Skeletal muscle tissue (tissue), 4 donors: ENCODE results near the gene SMAD3. TPM values are rescaled to one million over a fixed set of nuclear protein-coding genes. Genes with fewer than 3 reads are reported as not detected.

Experiments used
- H3K27ac ChIP-seq: one replicate; pipeline ENCODE4 v1.7.0; 2013; ENCODE audit warnings: mild to moderate bottlenecking, low read depth, low read length, inconsistent platforms
- H3K27me3 ChIP-seq, 3 donors: one replicate each; pipeline ENCODE4 v1.7.0; 2013; ENCODE audit warnings: low read length in 3 of 3; ENCODE audit not compliant: control insufficient read depth in 3 of 3, insufficient read depth in 3 of 3
- H3K36me3 ChIP-seq, 3 donors: one replicate each; pipeline ENCODE4 v1.7.0; 2013; ENCODE audit warnings: low read length in 3 of 3; ENCODE audit not compliant: control insufficient read depth in 3 of 3, insufficient read depth in 3 of 3
- H3K4me1 ChIP-seq, 3 donors: one replicate each; pipeline ENCODE4 v1.7.0; 2013; ENCODE audit warnings: low read length in 3 of 3, mild to moderate bottlenecking in 3 of 3; ENCODE audit not compliant: control insufficient read depth in 3 of 3, insufficient read depth in 3 of 3
- H3K4me3 ChIP-seq, 3 donors: one replicate each; pipeline ENCODE4 v1.7.0; 2013; ENCODE audit warnings: low read length in 3 of 3
- H3K9ac ChIP-seq, 3 donors: one replicate each; pipeline ENCODE4 v1.7.0; 2013; ENCODE audit warnings: low read length in 3 of 3, mild to moderate bottlenecking in 3 of 3, moderate library complexity in 2 of 3, low read depth in 1 of 3
- H3K9me3 ChIP-seq, 3 donors: one replicate each; pipeline ENCODE4 v1.7.0; 2013; ENCODE audit warnings: low read length in 3 of 3; ENCODE audit not compliant: control insufficient read depth in 3 of 3
- total RNA-seq: library from RNA; depleted of rRNA; stranded (reverse); fragments of >200 nt; gene quantifications from one replicate; pipeline ENCODE4 v1.2.3, GENCODE V29; 2014
- donor health status: Osteomylitis.

Gene SMAD3
- total RNA-seq, 1 donor from 2014 or later: 17.2 TPM

- H3K4me3 ChIP-seq: no peak overlapping the region
- no peaks in the 10 kb centered on the region for H3K27me3 ChIP-seq
- no peak overlapping the region for H3K27ac ChIP-seq
- H3K4me1 ChIP-seq: peaks cover 27 to 42% (median 29%) of the 10 kb centered on the region in 3 donors
- H3K9me3 ChIP-seq: no peaks in the 10 kb centered on the region
- H3K9ac ChIP-seq: no peak overlapping the region
- H3K36me3 ChIP-seq: peaks cover 0 to 2% (median 0%) of the 10 kb centered on the region in 3 donors
Observed at GRCh38 chr15:67156426-67156825, 91.0 kb downstream of the SMAD3 start.

DNA sequence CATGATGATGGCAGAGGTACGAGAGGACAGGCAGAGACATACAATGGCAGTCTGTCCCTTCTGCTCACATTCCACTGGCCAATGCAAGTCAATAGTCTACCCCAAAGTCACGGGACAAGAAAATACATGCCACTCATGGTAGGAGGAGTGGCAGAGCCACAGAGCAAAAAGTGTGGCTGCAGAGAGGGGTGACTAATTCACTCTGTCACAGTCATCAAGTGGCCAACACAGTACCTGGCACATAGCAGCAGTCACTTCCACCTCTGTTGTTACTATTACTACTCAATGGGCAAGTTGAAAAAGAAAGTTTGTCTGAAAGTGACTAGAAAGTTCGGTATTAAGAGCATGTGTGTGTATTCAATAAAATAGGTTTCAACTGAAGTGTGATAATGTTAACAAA lies 91.4 kb downstream of the SMAD3 start:
- no peaks in the 10 kb centered on the region for H3K27me3 ChIP-seq
- H3K36me3 ChIP-seq: peaks cover 0 to 2% (median 0%) of the 10 kb centered on the region in 3 donors
- H3K9me3 ChIP-seq: no peaks in the 10 kb centered on the region
- no peak overlapping the region for H3K4me3 ChIP-seq
- H3K4me1 ChIP-seq: peaks cover 30 to 46% (median 33%) of the 10 kb centered on the region in 3 donors
- no peak overlapping the region for H3K27ac ChIP-seq
- no peak overlapping the region for H3K9ac ChIP-seq

- Histone ChIP-seq H3K9ac (no peak overlapping the region), H3K27ac (peak overlapping the region; percentile 21), H3K4me3 (peak overlapping the region in 1 of 3 donors; percentile 18), H3K4me1 (peaks cover 37 to 52% (median 38%) of the 10 kb centered on the region in 3 donors), H3K27me3 (no peaks in the 10 kb centered on the region), H3K36me3 (peaks cover 0 to 2% (median 0%) of the 10 kb centered on the region in 3 donors), H3K9me3 (no peaks in the 10 kb centered on the region)
Observed at GRCh38 chr15:67157521-67158252, 92.3 kb downstream of the SMAD3 start.

DNA sequence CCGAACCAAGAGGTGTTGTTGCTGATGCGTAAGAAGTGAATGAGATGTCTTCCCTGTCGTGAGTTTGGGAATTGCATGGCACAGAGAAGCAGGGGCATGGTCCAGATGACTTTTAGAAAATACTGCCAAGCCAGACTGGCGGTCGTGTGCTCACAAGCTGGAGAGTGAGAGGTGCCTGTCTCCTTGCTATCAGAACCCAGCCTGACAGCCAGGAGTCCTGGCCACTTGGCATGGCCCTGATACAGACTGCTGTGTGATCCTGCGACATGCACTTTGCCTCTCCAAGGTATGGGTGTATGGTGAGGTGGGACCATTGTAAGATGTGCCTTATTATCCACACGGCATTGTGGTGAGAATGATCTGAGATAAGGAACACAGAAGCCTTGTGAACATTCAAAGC lies 93.0 kb downstream of the SMAD3 start:
- Histone ChIP-seq H3K27ac (peak overlapping the region; percentile 21), H3K9ac (peak overlapping the region in 1 of 3 donors; percentile 26), H3K4me3 (peak overlapping the region in 1 of 3 donors; percentile 7), H3K9me3 (no peaks in the 10 kb centered on the region), H3K36me3 (peaks cover 0 to 2% (median 0%) of the 10 kb centered on the region in 3 donors), H3K27me3 (no peaks in the 10 kb centered on the region), H3K4me1 (peaks cover 40 to 55% (median 41%) of the 10 kb centered on the region in 3 donors)

DNA sequence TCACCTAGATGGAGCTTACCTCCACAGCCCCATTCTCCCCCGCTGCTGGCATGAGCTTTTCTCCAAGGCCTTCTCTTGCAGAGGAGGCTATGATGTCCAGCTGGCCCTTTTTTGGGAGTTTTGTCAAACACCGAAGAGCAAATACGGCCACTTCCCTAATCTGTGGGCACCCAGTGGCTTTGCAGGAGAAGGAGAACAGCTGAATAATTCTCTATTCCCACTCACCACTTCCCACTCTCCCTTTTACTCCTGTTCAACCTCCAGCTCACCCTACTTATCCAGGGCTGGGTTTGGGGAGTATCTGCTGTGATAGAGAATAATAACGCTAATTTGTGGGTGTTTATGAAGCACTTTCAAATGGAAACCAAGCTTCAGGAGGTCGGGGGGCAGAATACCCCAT lies 96.0 kb downstream of the SMAD3 start:
- H3K27ac ChIP-seq: no peak overlapping the region
- H3K4me1 ChIP-seq: peaks cover 59 to 72% (median 66%) of the 10 kb centered on the region in 3 donors
- no peaks in the 10 kb centered on the region for H3K9me3 ChIP-seq
- no peaks in the 10 kb centered on the region for H3K27me3 ChIP-seq
- no peak overlapping the region for H3K4me3 ChIP-seq
- peaks cover 2 to 12% (median 7%) of the 10 kb centered on the region in 3 donors for H3K36me3 ChIP-seq
- no peak overlapping the region for H3K9ac ChIP-seq

GRCh38 chr15:67161881-67162280 lies 96.5 kb downstream of the SMAD3 start:
- Histone ChIP-seq H3K27me3 (no peaks in the 10 kb centered on the region), H3K9ac (no peak overlapping the region), H3K4me3 (no peak overlapping the region), H3K36me3 (peaks cover 6 to 17% (median 12%) of the 10 kb centered on the region in 3 donors), H3K9me3 (no peaks in the 10 kb centered on the region), H3K27ac (no peak overlapping the region), H3K4me1 (peaks cover 64 to 76% (median 71%) of the 10 kb centered on the region in 3 donors)

DNA sequence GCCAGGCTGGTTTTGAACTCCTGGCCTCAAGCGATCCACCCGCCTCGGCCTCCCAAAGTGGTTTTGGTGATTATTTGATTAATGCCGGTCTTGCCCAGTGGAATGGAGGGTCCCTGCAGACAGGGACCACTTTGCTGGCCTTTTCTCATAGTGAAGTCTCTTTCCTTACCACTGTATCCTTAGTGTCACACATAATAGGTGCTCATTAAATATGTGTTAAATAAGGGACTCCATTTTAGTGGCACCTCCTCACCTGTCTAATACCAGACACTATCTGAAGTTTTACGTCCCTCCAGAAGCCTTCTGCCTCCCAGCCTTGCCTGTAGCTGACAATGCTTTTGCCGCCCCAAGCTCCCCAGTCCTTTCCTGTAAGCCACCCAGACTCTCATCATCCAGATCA lies 97.8 kb downstream of the SMAD3 start:
- Histone ChIP-seq H3K4me3 (no peak overlapping the region), H3K27me3 (no peaks in the 10 kb centered on the region), H3K27ac (no peak overlapping the region), H3K9ac (no peak overlapping the region), H3K36me3 (peaks cover 9 to 25% (median 18%) of the 10 kb centered on the region in 3 donors), H3K9me3 (no peaks in the 10 kb centered on the region), H3K4me1 (peaks cover 65 to 76% (median 73%) of the 10 kb centered on the region in 3 donors)

DNA sequence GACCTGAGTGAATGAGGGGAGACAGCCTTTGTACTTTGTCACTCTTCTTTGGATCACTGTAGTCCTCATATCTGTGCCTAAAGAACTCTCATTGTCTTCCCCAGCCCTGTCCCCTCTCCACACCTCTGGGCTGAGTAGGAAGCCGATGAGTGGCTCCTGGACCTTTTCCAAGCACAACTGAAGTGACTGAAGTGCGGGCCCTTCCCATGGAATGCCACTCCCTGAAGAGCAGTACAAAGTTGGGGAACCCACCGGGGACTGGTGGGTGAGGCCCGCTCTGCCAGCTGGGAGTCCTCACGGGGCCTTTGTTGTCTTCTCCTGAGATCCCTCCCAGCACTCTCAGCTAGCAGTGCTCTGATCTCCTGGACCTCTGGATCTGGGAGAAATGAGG lies 99.0 kb downstream of the SMAD3 start:
- Histone ChIP-seq H3K27me3 (no peaks in the 10 kb centered on the region), H3K36me3 (peaks cover 9 to 27% (median 18%) of the 10 kb centered on the region in 3 donors), H3K9ac (peak overlapping the region in 1 of 3 donors; percentile 80), H3K27ac (peak overlapping the region; percentile 23), H3K4me3 (no peak overlapping the region), H3K4me1 (peaks cover 71 to 78% (median 73%) of the 10 kb centered on the region in 3 donors), H3K9me3 (no peaks in the 10 kb centered on the region)

- Histone ChIP-seq H3K9ac (peak overlapping the region in 1 of 3 donors; percentile 80), H3K36me3 (peaks cover 9 to 27% (median 18%) of the 10 kb centered on the region in 3 donors), H3K4me1 (peaks cover 72 to 82% (median 76%) of the 10 kb centered on the region in 3 donors), H3K27ac (peak overlapping the region; percentile 23), H3K4me3 (no peak overlapping the region), H3K9me3 (no peaks in the 10 kb centered on the region), H3K27me3 (no peaks in the 10 kb centered on the region)
Observed at GRCh38 chr15:67164811-67165253, 99.4 kb downstream of the SMAD3 start.
